T-helper 1 cell (primary cell): ENCODE results near the gene SMC3.
"Not testable (repeated sequence)": the region's sequence is repeated elsewhere in the genome, so short reads cannot be mapped to it uniquely, and the experiment has no call there.

ENCODE experiments used
- DNase-seq, 5 donors: peaks; one replicate each; pipeline ENCODE4 v3.0.0-alpha.2; 2012 to 2020
- total RNA-seq, 4 donors: gene quantifications; one replicate each; lab custom pipeline; 2026; lab: John Stamatoyannopoulos, UW

Gene SMC3
- 91.6 to 139 (median 116) reads per million in 4 donors for total RNA-seq

DNA sequence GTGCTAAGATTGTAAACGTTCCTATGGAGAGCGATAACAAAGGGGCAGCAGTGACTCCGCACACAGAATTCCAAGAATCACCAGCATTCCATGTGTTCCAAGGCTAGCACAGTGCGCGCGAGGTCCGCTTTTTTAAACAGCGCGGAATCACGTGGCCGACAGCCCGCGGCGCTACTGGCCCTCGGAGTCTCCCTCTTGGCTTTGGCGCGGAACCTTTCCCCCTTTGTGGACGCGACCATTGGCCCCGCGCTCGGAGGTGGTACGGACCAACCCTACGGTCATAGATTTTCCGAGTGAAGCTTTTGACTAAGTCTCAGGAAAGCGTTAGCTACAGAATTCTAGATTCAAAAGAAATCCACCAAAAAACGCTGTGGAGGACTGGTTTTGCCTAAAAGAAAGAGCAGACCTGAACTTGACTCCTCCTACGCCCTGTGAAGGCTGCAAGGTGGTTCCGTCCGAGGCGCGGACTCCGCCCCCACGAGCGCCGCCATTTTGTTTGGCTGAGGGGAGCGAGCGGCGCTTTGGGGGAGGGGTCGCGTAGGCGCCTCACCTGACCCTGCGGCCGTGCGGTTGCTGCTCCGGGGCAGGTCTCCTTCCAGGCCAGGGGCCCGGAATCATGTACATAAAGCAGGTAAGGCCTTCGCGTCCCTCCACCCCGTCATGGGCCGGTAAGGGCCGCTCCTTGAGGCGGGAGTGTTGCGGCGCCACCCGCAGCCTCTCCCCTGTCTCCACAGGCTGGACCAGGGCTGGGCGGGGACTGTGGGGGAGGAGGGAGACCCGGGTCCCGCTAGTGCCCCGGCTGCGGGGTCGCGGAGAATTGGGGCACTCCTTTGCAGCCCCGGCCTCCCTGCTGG is at the start of gene SMC3:
Gene SMC3 (plus strand): TSS at position 495 of the 854 bp plus-strand sequence. CDS start 122 bp downstream, at position 617.
- peak; percentile 81 to 93 (median 85) for DNase-seq

GRCh38 chr10:110522365-110522988 is 45.0 kb upstream of the SMC3 start:
- DNase-seq = peak in 1 of 5 donors; percentile 56

- no peak for DNase-seq
Observed at GRCh38 chr10:110523736-110524135, 43.8 kb upstream of the SMC3 start.

GRCh38 chr10:110524179-110524858 is 43.2 kb upstream of the SMC3 start:
- no peak for DNase-seq

GRCh38 chr10:110524859-110525232 is 42.6 kb upstream of the SMC3 start:
- no peak for DNase-seq

DNA sequence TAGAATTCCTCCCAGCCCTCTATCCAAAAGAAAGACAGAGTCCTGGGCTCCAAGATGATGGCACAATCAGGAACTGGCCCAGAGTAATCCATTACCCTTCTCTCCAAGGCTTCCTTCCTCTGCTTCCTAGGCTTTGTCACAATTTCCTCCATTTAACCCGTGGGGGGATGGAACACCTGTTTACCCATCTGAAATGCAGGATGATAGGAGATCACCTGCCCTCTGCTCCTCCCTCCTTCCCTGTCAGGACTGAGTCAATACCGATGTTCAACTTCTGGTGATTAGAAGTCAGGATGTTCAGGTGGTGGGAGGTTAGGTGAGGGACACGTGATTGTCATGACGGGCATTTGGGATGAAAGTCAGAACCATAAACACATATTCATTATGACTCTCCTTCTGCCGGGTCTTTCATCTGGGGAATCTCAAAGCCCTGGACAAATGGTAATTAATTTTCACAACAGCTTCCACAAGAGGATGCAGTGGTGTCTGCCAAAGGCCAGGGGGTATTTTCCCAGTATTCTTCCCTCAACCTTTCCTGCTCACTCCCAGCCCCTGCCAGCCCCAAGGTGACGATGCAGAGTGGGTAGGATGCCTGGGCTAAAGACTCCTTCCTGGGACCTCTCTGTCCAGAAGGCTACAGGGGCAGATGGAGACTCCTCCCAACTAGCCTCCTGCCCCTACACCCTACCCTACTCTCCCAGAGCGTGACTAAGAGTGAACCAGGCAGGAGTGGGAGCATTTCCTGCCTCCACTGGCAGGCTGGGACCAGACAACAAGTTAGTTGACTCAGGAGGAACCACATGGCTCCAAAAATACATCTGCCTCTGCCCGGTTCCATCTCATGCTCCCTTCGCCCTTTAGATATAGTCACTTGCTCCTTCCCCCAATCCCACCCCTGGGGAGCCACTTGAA is 41.9 kb upstream of the SMC3 start:
- no peak for DNase-seq

DNA sequence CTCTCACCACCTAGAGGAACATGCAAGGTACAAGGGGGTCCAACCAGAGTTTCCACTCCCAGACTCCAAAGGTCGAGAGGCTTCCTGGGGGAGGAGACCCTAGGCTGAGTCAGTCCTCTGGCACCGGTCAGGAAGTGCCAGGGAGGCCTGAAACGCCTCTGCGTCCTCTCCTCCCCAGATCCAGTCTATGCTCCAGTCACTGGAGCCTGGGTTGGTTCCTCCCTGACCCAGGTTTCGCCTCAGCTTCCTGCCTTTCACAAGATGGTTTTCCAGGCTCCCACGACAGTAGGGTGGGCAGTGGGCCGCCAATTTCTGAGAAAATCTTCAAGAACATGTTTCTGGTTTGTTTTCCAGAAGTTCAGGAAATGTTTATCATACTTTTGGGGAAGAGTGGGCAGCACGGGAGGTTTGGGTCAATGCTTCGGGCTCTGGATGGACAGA is 39.7 kb upstream of the SMC3 start:
- no peak for DNase-seq

GRCh38 chr10:110528224-110528996 is 39.1 kb upstream of the SMC3 start:
- no peak for DNase-seq

DNA sequence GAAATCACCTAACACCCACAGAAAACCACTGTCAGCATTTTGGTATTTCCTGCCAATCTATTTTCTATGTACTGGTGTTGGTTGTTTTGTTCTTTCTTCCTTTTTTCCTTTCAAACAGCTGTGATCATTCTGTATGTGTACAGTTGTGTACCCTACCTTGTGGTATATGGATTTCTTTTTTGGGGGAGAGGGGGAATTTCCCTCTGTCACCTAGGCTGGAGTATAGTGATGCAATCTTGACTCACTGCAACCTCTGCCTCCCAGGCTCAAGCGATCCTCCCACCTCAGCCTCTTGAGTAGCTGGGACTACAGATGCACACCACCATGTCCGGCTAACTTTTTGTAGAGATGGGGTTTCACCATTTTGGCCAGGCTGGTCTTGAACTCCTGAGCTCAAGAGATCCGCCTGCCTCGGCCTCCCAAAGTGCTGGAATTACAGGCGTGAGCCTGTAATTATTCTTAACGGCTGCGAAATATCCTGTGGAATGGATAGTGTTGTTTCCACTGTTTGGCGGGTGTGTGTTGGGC is 38.4 kb upstream of the SMC3 start:
- DNase-seq = peak in 1 of 5 donors; percentile 71

- peak in 1 of 5 donors; percentile 23 for DNase-seq
Observed at GRCh38 chr10:110529596-110530011, 37.9 kb upstream of the SMC3 start.

DNA sequence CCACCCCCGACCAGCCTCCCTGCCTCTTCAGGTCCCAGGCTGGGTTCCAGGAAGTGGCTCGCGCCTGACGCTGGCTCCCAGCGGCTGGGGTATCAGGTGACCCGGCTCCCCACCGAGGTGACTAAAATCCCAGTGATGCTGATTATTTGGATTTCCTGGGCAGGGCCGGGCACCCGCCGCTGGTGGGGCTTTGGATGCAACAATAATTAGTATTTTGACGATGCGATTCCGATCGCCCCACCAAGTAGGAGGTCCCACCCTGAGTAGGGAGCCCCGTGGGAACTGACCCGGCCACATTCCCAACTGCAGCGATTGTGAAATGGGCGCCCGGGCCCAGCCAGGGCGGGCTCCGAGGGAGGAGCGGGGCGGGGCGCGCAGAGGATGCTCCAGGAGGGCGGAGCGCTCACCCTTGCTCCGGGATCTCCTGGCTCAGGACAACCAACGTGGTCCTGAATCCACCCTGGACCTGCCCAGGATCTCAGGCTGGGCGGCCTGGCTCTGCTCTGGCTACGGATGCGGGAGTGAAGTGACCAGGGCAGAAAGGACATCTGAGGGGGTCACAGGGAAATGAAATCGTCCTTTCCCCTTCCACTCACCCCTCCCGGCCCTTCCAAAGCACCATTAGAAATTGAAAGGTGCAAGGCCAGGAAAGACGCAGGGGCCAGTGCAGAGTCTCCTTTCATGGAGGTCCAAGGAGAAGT is 37.2 kb upstream of the SMC3 start:
- DNase-seq = no peak

DNA sequence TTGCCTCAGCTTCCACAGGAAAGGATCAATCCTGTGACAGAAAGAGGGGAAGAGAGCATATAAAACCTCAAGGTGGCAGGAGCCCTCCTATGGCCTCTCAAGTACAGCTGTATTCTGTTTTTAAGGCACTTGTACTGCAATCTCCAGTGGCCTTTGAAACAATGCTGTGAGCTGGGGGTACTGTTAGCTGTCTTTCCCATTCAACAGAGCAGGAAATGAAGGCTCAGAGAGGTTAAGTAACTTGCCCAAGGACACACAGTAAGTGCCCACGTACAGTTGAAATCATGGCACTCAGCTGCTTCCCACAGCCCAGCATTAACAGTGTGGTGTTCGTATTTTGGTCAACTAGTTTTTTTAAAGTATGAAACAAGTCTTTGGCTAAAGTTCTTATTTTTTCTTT is 35.8 kb upstream of the SMC3 start:
- no peak for DNase-seq

DNA sequence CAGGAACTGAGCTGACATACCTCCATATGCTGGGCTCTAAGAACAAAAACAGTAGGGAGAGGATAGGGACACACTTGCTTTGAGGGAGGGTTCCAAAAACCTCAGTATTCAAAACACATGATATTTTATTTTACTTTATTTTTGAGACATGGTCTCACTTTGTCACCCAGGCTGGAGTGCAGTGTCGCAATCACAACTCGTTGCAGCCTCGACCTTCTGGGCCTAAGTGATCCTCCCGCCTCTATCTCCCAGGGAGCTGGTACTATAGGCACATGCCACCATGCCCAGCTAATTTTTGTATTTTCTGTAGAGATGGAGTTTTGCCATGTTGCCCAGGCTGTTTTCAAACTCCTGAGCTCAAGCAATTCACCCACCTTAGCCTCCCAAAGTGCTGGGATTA is 34.9 kb upstream of the SMC3 start:
- not testable (repeated sequence) for DNase-seq

DNA sequence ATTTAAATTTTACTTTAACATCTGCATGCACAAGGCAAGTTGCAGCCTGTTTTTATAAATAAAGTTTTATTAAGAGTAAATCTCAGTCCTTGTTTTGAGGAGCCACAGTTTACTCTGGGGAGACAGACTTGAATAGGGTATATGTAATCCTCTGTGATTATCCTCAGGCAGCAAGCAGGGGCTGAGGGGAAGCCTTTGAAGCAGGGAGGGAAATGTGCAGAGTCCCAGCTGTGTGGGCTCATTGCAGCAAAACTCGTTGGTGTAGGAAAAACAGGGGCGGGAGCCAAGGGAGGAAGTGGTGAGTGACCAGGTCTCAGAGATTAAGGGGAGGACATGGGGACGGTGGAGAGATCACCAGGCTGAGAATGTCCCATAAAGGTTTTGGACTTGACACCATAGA is 34.3 kb upstream of the SMC3 start:
- no peak for DNase-seq

DNA sequence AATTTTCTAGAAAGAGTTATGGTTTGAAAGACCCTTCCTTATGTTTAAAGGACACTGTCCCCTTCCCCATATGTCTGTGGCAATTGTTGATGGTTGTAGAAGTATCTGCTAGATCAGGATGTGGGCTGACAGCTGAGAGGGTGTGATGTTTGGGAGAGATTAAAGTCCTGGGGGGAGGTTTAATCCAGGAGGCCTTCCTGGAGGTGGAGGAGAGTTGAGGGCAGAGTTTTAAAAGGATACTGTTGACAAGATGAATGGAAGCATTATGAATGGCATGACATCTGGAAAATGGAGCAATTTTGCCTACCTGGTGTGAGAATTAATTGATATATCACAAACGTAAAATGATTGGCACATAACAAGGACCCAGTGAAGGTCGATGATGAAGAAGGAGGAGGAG is 32.9 kb upstream of the SMC3 start:
- DNase-seq = no peak

DNA sequence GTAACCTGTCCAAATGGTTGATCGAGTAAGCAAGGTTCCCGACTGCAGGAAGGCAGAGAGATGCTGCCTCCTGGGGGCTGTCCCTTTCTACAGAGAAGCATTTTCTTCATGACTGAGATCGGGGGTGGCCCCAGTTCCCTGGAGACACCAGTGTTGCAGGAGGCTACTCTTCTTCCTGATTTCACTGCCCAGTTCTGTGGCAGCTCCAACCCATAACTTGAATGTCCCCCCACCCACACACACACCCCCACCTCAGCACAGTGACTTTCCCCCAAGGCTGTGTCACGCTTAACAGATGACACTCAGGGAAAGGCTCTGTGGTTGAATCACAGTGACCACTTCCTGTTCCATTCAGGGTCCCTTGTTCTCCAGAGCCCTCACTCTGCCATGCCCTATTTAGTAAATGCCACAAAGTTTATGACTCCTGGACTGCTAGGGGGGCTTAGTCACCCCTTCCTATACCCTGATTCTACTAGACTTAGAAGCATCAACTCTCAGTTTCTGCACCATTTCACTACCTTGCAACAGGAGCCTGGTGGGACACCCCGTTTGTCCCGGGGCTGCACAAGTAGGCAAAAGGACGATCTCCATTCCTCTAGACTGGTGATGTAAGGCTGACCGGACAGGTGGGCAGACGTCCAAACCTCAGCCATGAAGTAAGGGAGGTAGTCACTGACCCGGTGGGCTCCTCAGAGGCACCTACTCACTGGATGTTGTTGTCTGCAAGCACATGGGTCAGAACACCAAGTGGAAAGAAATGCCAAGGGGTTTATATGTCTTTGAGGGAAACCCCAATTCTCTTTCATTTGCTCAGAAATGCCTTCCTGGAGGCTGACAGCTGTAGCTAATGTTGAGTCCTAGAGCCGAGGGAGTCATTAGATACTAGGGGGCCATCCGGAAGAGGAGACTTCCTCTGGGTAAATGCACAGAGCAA is 31.3 kb upstream of the SMC3 start:
- DNase-seq = peak in 4 of 5 donors; percentile 11 to 71 (median 16)

- no peak for DNase-seq
Observed at GRCh38 chr10:110539091-110539490, 28.4 kb upstream of the SMC3 start.

GRCh38 chr10:110540031-110540430 is 27.5 kb upstream of the SMC3 start:
- DNase-seq = peak in 1 of 5 donors; percentile 22

DNA sequence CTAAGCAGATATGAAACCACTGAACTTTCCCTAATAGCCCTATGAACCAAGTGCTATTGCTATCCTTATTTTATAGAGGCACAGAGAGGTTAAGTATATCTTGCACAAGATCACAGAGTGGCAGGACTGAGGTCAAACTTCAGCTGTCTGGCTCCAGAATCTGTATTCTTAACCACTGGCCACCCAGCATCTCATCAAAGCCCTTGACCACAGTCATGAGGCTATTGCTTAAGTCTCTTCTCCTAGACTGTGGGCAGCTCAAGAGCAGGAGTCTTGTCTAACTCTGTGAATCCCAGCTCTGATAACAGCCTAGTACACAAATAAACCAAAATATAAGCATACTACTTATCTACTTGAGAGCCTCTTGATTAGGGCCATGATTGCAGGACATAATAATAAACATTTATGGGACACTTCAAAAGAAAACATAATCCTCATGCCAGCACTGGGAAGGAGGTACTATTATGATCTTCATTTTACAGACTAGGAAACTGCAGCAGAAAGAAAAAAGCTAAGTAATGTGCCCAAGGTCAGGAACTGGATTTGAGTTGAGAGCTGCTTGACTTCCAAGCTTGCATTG is 22.4 kb upstream of the SMC3 start:
- no peak for DNase-seq
